ENCODE results near the gene SV2B. TPM values are rescaled to one million over a fixed set of nuclear protein-coding genes. Genes with fewer than 3 reads are reported as not detected.

Gene SV2B
- total and polyA plus RNA-seq, 9 of the 15 experiments (the other 6 are each of a cell fraction or from before 2014, with no cell fraction given), result 0.01 to 0.25 (median 0.11) TPM

DNA sequence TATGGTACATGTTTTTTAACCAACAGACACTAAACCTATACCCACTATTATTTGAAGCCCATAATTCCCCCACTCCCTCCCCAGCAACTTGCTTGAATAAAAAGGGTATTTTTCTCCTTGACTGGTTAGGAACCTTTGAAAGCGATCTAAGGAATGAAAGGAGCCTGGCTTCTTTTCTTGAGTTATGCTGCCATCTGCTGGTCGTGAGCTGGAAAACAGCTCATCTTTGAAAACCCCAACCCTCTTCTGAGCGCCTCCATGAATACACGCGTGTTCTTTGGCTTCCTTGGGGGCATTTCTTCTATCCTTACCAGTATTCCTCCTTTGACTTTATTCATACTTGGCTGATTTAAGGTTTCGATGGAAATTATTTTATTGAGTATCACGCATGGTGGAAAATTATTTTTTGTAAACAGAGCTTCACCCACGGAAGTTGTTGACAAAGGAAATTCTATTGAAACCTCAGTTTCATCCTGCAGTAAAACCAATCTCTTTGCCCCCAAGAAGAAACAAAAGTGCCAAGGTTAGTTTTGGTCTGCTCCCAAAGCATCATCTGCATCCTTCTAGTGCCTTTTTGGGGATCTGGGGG, 171.6 kb downstream of the SV2B start (continued):
- no peak for TF ChIP-seq KLF13 (tag; IDR thresholded peaks at IDR 0.05; ENCODE audit: borderline replicate concordance, low read depth)
- TF ChIP-seq ERF (CRISPR knock-in tag; IDR thresholded peaks at IDR 0.05), result no peak
- TF ChIP-seq, protein P1, sequence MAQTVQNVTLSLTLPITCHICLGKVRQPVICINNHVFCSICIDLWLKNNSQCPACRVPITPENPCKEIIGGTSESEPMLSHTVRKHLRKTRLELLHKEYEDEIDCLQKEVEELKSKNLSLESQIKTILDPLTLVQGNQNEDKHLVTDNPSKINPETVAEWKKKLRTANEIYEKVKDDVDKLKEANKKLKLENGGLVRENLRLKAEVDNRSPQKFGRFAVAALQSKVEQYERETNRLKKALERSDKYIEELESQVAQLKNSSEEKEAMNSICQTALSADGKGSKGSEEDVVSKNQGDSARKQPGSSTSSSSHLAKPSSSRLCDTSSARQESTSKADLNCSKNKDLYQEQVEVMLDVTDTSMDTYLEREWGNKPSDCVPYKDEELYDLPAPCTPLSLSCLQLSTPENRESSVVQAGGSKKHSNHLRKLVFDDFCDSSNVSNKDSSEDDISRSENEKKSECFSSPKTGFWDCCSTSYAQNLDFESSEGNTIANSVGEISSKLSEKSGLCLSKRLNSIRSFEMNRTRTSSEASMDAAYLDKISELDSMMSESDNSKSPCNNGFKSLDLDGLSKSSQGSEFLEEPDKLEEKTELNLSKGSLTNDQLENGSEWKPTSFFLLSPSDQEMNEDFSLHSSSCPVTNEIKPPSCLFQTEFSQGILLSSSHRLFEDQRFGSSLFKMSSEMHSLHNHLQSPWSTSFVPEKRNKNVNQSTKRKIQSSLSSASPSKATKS (CRISPR knock-in tag; IDR thresholded peaks at IDR 0.05), result no peak
- peak; percentile 63 for TF ChIP-seq SMC3 (conservative IDR thresholded peaks at IDR 0.05; ENCODE audit: insufficient read depth, low read depth, low read length)
- TF ChIP-seq, protein P2, sequence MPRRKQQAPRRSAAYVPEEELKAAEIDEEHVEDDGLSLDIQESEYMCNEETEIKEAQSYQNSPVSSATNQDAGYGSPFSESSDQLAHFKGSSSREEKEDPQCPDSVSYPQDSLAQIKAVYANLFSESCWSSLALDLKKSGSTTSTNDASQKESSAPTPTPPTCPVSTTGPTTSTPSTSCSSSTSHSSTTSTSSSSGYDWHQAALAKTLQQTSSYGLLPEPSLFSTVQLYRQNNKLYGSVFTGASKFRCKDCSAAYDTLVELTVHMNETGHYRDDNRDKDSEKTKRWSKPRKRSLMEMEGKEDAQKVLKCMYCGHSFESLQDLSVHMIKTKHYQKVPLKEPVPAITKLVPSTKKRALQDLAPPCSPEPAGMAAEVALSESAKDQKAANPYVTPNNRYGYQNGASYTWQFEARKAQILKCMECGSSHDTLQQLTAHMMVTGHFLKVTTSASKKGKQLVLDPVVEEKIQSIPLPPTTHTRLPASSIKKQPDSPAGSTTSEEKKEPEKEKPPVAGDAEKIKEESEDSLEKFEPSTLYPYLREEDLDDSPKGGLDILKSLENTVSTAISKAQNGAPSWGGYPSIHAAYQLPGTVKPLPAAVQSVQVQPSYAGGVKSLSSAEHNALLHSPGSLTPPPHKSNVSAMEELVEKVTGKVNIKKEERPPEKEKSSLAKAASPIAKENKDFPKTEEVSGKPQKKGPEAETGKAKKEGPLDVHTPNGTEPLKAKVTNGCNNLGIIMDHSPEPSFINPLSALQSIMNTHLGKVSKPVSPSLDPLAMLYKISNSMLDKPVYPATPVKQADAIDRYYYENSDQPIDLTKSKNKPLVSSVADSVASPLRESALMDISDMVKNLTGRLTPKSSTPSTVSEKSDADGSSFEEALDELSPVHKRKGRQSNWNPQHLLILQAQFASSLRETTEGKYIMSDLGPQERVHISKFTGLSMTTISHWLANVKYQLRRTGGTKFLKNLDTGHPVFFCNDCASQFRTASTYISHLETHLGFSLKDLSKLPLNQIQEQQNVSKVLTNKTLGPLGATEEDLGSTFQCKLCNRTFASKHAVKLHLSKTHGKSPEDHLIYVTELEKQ (CRISPR knock-in tag; IDR thresholded peaks at IDR 0.05), result no peak
- TF ChIP-seq, protein P3, sequence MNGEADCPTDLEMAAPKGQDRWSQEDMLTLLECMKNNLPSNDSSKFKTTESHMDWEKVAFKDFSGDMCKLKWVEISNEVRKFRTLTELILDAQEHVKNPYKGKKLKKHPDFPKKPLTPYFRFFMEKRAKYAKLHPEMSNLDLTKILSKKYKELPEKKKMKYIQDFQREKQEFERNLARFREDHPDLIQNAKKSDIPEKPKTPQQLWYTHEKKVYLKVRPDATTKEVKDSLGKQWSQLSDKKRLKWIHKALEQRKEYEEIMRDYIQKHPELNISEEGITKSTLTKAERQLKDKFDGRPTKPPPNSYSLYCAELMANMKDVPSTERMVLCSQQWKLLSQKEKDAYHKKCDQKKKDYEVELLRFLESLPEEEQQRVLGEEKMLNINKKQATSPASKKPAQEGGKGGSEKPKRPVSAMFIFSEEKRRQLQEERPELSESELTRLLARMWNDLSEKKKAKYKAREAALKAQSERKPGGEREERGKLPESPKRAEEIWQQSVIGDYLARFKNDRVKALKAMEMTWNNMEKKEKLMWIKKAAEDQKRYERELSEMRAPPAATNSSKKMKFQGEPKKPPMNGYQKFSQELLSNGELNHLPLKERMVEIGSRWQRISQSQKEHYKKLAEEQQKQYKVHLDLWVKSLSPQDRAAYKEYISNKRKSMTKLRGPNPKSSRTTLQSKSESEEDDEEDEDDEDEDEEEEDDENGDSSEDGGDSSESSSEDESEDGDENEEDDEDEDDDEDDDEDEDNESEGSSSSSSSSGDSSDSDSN (IDR thresholded peaks at IDR 0.05; ENCODE audit: borderline replicate concordance in 1 of 2, low read depth in 2 of 2, low read length in 2 of 2), result no peak

All from K562 (cell line).